IPS-18c (cell line): ENCODE data around the gene BACE1-AS.
"Not testable (repeated sequence)": the region's sequence is repeated elsewhere in the genome, so short reads cannot be mapped to it uniquely, and the experiment has no call there.

Source experiments
- H3K4me3 ChIP-seq: 2 replicates; pipeline ENCODE4 v1.7.0; 2013; ENCODE audit warnings: low read depth, mild to moderate bottlenecking, low read length, moderate library complexity; ENCODE audit not compliant: insufficient read depth
- H3K9me3 ChIP-seq: one replicate; pipeline ENCODE4 v1.6.1; 2013; ENCODE audit warnings: mild to moderate bottlenecking, low read length, moderate library complexity; ENCODE audit not compliant: control insufficient read depth, insufficient read depth

BACE1-AS gene

DNA sequence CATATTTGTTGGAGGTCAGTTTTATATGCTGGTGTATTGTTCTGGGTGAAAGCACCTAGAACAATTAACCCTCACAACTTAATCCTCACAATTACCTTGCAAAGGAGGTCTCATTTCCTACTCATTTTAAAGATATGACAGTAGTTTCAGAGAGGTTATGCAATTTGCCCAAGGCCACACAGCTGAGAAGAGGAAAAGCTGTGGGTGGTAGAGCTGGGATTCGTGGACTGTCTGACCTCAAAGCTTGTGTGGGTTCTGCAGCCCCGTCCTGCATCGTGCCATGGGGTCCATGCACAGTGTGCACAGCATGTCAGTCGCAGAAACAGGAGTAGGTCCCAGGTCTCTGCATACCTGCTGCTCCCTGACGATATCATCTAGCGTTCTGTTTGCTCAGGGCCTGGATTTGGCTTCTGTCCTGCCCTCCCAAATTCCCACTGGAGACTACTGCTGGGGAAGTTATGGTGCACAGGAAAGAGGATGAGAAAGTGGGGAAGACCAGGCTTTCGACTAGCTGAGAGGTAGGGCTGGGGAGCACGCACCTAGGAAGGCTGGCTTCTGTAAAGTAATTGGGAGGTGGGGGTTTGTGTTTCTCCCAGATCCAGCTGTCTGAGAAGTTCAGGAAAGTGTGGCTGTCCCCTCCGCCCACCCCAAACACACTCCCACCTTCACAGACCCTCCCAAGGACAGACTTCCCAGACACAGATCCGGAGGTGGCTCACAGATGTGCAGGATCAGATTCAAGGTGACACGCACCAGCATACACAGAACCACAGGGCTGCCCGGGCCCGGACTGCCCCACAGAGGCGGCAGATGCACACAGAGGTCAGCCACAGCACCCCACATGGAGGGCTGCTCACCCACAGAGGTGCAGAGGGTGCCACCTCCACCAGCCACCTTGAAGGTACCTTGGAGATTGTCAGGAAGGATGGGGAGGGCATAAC, 23.0 kb downstream of the BACE1-AS start:
- Histone ChIP-seq H3K4me3 (no peak overlapping the region; the same call in 1 of the 2 replicates), H3K9me3 (no peaks in the 10 kb centered on the region)

DNA sequence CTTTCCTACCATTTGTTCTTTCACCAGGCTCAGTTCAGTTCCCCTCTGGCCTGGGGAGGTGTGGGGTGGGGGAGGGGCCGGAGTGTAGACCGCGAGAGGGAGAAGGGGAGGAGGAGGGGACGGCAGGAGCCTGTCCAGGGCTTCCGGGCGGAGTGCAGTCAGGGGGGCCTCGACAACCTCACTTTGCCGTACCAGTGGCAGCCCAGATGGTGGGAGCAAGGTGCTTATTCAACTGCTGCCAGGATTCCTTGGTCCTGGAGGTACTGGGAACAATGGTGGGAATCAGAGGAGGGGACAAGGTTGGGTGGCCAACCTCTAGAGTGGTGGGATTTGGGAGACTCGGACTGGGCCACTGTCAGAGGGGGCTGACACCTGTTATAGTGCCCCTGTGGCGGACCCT, 23.7 kb downstream of the BACE1-AS start:
- Histone ChIP-seq H3K9me3 (no peaks in the 10 kb centered on the region), H3K4me3 (no peak overlapping the region)

DNA sequence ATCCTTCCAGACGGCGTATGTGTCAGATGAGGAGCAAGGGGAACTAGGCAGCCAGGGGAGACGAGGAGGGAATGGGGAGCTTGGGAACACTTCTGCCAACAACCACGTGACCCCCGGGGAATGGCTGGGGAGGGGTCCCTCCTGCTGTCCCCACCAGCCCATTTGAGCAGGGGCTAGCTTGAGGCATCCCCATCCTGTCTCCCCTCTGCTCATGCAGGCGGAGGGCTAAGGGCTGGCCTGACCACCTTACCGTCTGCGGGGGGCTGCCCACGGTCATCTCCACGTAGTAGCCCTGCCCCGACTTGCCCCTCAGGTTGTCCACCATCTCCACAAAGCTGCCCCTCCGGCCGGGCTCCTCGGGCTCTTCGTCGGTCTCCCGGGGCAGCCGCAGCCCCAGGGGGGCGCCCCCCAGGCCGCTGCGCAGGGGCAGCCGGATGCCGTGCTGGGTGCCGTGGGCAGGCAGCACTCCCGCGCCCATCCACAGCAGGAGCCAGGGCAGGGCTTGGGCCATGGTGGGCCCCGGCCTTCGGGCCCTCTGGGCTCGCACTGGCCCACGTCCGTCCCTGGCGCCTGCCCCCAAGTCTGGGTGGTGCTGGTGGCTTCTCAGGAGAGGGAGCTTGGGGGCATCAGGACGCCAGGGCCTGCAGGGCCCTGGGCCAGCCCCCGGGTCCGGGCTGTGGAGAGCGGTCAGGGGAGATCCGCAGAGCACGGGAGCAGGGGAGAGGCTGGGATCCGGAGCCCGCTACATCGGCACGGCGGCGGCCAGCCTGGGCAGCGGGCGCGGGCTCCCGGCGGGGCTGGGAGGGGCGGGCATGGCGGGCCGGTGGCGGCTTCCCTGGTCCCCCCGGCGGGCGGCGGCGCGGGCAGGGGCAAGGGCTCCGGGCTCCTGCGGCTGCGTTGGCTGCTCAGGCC, 24.4 kb downstream of the BACE1-AS start:
- Histone ChIP-seq H3K9me3 (no peaks in the 10 kb centered on the region), H3K4me3 (peak overlapping the region; percentile 71)

DNA sequence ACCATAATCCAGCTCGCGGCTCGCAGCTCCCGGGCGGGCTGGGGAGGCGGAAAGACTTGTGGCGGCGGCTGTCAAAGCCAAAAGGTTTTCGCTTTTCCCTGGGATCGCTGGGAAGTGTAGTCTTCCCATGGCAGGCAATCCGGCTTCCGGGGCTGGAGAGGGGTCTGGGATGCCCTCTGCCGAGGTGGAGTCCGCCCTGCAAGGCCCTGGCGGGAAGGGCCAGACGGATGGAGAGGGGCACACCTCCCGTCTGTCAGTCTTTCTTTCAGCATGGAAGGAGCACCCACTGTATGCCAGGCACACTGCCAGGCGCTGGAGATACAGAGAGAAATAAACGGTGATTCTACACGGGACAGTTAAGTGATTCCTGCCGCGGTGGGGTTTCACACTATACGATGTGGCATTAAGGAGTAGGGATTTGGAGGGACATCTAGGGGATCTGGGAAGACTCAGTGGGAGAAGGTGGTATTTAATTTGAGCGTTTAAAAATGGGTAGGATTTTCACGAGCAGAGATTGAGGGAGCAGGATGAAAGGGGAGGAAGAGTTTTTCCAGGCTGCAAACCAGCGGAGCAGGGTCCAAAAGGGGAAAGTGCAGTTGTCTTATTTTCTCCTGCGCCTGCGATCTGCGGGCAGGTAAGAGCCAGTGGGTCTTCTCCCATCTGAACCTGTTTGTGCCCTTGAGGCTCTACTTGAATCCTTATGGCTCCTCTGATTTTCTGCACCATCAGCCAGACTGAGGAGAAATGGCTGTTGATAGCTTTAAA, 25.2 kb downstream of the BACE1-AS start, which contains the start of gene BACE1:
Gene BACE1 (minus strand): TSS at position 60 of the 765 bp plus-strand sequence. CDS start 461 bp downstream, outside the sequence.
- Histone ChIP-seq H3K4me3 (peak within 1 kb of the TSS; percentile 71), H3K9me3 (no peaks in the 10 kb centered on the region)

DNA sequence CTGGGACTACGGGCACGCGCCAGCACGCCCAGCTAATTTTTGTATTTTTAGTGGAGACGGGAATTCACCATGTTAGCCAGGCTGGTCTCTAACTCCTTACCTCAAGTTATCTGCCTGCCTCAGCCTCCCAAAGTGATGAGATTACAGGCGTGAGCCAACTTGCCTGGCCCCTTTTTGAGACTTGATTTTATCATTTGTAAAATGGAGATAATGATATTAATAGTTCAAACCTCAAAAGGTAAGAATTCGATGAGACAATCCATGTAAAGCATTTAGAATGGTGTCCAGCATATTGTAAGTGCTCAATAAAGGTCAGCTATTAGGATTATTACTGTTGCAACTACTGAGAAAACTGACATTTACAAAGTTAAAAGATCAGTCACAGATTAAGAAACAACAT, 27.6 kb downstream of the BACE1-AS start:
- H3K4me3 ChIP-seq: no peak overlapping the region

DNA sequence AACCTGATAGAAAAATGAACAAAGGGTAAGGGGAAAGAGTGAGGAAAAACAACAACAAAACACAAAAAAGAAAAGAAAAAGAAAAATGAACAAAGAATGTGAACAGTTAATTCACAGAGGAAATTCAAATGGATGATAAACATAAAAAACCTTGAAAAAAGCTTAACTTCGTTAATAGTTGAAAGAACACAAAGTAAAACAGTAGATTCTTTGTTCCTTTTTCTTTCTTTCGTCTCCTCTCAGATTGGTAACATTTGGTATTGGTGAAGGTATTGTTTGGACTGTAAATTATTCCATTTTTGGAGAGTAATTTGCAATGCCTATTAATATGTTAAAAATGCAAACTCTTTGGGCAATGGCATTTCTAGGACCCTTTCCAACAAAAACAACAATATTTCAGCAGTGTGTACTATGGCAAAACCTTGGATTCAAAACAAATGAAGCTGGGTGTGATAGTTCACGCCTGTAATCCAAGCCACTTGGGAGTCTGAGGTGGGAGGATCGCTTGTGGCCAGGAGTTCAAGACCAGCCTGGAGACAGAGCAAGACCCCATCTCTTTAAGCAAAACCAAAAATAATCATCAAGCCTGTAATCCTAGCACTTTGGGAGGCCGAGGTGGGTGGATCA, 28.2 kb downstream of the BACE1-AS start:
- Histone ChIP-seq H3K9me3 (no peaks in the 10 kb centered on the region), H3K4me3 (no peak overlapping the region)

More for the DNA sequence above, 27.6 kb downstream of the BACE1-AS start:
- H3K9me3 ChIP-seq: no peaks in the 10 kb centered on the region

DNA sequence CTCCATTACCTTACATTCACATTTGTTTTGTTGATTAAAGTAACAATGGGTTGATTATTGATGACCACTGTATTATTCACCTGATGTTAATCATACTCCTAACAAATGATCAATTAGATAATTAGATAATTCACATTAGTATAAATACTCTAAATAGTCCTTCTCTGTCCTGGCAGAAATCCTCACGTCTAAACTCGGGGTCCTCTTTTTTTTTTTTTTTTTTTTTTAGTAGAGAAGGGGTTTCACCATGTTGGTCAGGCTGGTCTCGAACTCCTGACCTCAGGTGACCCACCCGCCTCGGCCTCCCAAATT, 36.1 kb downstream of the BACE1-AS start:
- H3K4me3 ChIP-seq: peak overlapping the region; percentile 87; the same call in 1 of the 2 replicates
- not testable (repeated sequence) for H3K9me3 ChIP-seq

DNA sequence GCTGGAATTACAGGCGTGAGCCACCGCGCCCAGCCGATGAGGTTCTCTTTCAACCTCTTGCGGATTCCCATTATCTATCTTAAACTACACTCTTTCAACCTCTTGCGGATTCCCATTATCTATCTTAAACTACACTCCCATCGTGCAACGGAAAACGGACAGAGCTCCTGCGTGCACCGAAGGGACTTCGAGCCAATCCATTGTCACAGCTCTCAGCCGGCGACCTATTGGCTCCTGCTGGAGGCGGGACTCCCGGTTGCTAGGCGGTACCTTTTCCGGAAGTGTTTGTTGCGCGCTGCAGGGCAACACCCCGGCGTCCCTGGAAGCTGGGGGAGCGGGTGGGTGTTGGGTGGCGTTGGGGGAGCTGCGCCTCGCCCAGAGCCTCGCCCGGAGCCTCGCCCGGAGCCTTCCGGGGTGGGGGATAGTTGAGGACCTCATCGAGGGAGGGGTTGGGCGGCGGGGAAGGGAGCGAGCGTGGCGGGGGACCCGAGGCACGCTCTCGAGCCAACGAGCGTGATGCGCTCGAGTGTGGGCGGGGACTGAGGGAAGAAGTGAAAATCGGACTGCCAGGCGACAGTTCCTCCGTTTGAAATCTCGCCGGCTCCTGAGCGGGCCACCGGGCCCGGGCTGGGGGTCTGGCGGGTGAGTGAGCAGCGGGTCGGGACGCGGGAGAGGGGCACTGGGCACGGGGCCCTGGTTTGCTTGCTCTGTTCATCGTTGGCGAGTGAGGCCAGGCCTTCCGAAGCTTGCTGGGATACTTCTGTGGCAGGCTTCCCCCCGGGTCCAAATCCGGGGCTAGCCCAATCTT, 36.6 kb downstream of the BACE1-AS start, which contains the start of gene CEP164:
Gene CEP164 (plus strand): TSS at position 288 of the 808 bp plus-strand sequence. CDS start 10,733 bp downstream, outside the sequence.
- Histone ChIP-seq H3K9me3 (no peaks in the 10 kb centered on the region), H3K4me3 (peak within 1 kb of the TSS; percentile 87)

DNA sequence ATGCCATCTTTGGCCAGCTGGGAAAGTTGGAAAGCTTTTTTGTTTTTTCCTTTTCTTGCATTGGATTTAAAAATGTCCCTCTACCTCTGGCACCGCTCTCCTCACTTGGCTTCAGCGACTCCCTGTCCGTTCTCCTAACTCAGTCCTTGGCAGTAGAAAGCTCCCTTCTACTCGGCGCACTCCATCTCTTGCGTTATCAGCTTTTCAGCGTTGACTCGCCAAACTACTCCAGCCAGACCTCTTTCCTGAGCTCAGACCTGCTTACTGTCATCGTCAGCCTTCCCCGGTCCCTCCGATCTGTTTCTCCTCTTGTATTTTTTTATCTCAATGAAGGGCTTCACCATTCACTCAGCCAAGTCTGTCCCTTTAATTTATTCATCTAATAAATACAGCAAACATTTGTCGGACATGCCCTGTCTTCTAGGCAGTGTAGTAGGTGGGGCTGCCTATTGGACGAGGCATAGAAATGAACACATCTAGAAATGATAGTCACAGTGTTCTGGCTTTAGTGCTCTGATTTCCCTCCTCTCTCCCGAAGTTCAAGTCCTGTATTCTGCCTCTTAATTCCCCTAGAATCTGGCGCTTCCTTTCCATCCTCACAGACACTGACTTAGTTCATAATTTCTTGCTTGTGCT, 37.3 kb downstream of the BACE1-AS start:
- H3K4me3 ChIP-seq: peak overlapping the region; percentile 87
- H3K9me3 ChIP-seq: no peaks in the 10 kb centered on the region

DNA sequence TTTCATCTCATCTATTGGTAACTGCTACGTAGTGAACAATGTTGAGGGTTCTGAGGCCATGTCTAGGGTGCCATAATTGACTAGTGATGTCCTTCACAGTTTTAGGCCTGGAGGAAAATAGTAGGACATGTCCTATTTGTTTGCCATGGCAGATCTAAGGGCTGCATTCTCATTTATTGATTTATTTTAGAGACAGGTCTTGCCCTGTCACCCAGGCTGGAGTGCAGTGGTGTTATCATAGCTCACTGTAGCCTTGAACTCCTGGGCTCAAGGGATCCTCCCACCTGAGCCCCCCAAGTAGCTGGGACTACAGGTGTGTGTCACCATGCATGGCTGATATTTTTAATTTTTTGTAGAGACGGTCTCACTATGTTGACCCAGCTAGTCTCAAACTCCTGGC, 41.7 kb downstream of the BACE1-AS start:
- no peak overlapping the region for H3K4me3 ChIP-seq
- H3K9me3 ChIP-seq: peaks cover 4% of the 10 kb centered on the region

DNA sequence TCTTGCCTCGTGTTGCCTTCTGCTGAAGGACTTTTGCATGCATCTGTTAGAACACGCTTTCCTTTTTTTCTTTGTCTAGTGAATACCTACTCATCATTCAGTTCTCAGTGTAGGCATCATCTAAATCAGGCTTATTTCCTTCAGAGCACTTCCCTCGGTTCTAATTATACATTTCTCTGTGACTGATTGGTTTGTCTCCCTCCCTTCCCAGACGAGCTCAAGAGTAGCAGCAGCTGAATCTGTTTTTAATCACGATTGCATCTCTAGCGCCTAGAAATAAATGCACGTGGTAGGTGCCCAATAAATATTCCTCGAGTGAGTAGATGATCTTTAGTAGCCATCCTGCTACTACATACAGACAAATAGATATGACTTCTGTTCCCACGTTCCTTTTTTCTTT, 42.8 kb downstream of the BACE1-AS start:
- H3K9me3 ChIP-seq: peaks cover 4% of the 10 kb centered on the region

DNA sequence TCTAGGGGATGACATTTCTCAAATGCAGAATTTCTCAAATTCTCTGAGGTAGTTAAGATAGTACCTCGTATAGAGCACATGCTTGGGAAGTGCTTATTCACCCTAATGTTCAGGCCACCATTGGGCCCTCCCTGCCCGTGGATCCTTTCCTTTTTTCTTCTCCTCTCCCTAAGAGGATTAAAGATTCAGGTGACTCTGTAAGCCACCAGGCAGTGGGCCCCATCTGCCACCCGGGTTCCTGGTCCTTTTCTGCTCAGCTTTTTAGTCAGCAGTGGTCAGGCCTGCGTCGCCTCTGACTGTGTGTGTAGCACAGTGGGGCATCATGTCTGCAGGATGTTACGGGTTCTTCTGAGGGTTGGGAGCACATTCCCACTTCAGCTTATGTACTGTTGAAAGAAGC, 43.8 kb downstream of the BACE1-AS start:
- H3K4me3 ChIP-seq: no peak overlapping the region
- H3K9me3 ChIP-seq: peaks cover 4% of the 10 kb centered on the region

More for the DNA sequence above, 42.8 kb downstream of the BACE1-AS start:
- H3K4me3 ChIP-seq: no peak overlapping the region

DNA sequence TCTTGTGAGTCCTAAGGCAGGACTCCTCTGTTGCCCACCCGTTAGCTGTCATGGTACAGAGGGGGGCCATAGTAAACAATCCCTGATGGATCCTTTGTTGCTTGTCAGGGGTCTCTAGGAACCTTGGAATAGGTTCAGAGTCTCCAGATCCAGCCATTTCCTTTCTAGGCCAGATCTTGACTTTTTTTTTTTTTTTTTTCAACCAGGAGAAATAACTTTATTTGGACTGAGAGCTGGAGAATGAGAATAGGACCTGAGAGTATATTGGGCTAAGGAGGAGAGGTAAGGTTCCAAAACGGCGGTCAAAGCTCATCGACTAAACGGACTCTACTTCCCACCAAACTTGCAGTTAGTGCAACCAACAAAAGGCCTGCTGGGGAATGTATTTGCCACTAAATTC, 44.3 kb downstream of the BACE1-AS start:
- peaks cover 4% of the 10 kb centered on the region for H3K9me3 ChIP-seq
- no peak overlapping the region for H3K4me3 ChIP-seq

DNA sequence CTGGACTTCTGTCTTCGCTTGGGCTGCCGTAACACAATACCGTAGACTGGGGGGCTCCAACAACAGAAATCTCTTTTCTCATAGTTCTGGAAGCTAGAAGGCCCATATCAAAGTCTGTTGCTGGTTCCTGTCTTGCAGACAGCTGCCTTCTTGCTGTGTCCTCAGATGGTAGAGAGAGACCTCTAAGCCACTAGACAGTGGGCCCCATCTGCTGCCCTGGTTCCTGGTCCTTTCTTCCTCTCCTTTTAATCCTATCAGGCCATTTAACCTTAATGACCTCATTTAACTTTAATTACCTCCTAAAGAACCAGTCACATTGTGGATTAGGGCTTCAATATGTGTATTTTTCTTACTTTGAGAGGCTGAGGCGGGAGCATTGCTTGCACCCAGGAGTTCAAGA, 45.9 kb downstream of the BACE1-AS start:
- Histone ChIP-seq H3K4me3 (no peak overlapping the region), H3K9me3 (peaks cover 4% of the 10 kb centered on the region)
